Keratinocyte (primary cell): Measurements from ENCODE around the gene FRMPD4. TPM values are rescaled to one million over a fixed set of nuclear protein-coding genes. Genes with fewer than 3 reads are reported as not detected.

ENCODE experiments used
- DNase-seq: peaks from one replicate; pipeline ENCODE4 v3.0.0-alpha.2; 2011; ENCODE audit warnings: low read depth, missing footprints, low spot score
- FAIRE-seq: peaks from 2 replicates; lab custom pipeline; 2011; peaks lifted over from hg19 to GRCh38; lab: Jason Lieb, UNC
- H2AFZ ChIP-seq: 2 replicates; pipeline ENCODE4 v1.6.0; 2012; ENCODE audit warnings: low read length, control low read depth, inconsistent platforms; ENCODE audit not compliant: control insufficient read depth
- H3K27ac ChIP-seq: 2 replicates; pipeline ENCODE4 v1.5.1; 2011; ENCODE audit warnings: low read length; ENCODE audit not compliant: control insufficient read depth, insufficient read depth
- H3K27me3 ChIP-seq: 3 replicates; pipeline ENCODE4 v1.6.0; 2011; ENCODE audit warnings: low read length; ENCODE audit not compliant: control insufficient read depth, insufficient read depth; ENCODE audit errors: extremely low read depth
- H3K36me3 ChIP-seq, 2 experiments: 2 replicates in 1 of 2; 3 replicates in 1 of 2; pipeline ENCODE4 v1.5.1; 2011; ENCODE audit warnings: low read length in 2 of 2, mild to moderate bottlenecking in 1 of 2; ENCODE audit not compliant: control insufficient read depth in 2 of 2, insufficient read depth in 2 of 2; ENCODE audit errors: extremely low read depth in 1 of 2
- H3K4me1 ChIP-seq: 3 replicates; pipeline ENCODE4 v1.5.1; 2011; ENCODE audit warnings: low read length; ENCODE audit not compliant: control insufficient read depth, insufficient read depth; ENCODE audit errors: extremely low read depth
- H3K4me2 ChIP-seq: 3 replicates; pipeline ENCODE4 v1.6.0; 2011; ENCODE audit warnings: low read depth, low read length; ENCODE audit not compliant: control insufficient read depth, insufficient read depth; ENCODE audit errors: extremely low read depth
- H3K4me3 ChIP-seq, 3 experiments: fragments of 200-600 bp in 1 of 3; sonication (generic) in 1 of 3; 2 replicates in 2 of 3; 3 replicates in 1 of 3; pipeline ENCODE4 v1.5.1; 2011 to 2016; ENCODE audit warnings: low read length in 3 of 3, mild to moderate bottlenecking in 3 of 3, control low read depth in 2 of 3, inconsistent platforms in 1 of 3, low read depth in 1 of 3, mixed read lengths in 1 of 3, mixed run types in 1 of 3, moderate library complexity in 1 of 3; ENCODE audit not compliant: control insufficient read depth in 2 of 3, insufficient read depth in 2 of 3; ENCODE audit errors: extremely low read depth in 1 of 3
- H3K79me2 ChIP-seq: 2 replicates; pipeline ENCODE4 v1.6.0; 2012; ENCODE audit warnings: low read length; ENCODE audit not compliant: control insufficient read depth, insufficient read depth
- H3K9ac ChIP-seq: 3 replicates; pipeline ENCODE4 v1.6.0; 2011; ENCODE audit warnings: low read length; ENCODE audit not compliant: control insufficient read depth, insufficient read depth; ENCODE audit errors: extremely low read depth
- H3K9me1 ChIP-seq: 3 replicates; pipeline ENCODE4 v1.6.0; 2011; ENCODE audit warnings: low read length; ENCODE audit not compliant: control insufficient read depth, insufficient read depth; ENCODE audit errors: extremely low read depth
- H3K9me3 ChIP-seq: 2 replicates; pipeline ENCODE4 v1.5.1; 2012; ENCODE audit warnings: low read depth, low read length; ENCODE audit not compliant: control insufficient read depth
- H4K20me1 ChIP-seq: 3 replicates; pipeline ENCODE4 v1.6.0; 2011; ENCODE audit warnings: low read length; ENCODE audit not compliant: control insufficient read depth, insufficient read depth; ENCODE audit errors: extremely low read depth
- EZH2 ChIP-seq: IDR thresholded peaks from one replicate; pipeline ENCODE4 v1.6.1; 2012; ENCODE audit warnings: inconsistent platforms, mild to moderate bottlenecking, low read length, moderate library complexity
- dilution Hi-C: fragments of 300-500 bp; cut with MboI; formaldehyde crosslinking; loops from one replicate; pipeline ENCODE4 v1.7.0; 2020; ENCODE audit warnings: low sequenced_read_pairs; ENCODE audit not compliant: extremely low pct_ligation_motif_present
- polyA plus RNA-seq, 5 experiments: library from polyadenylated mRNA; depleted of rRNA in 3 of 5; stranded (reverse) in 3 of 5; stranded (forward) in 1 of 5; unstranded in 1 of 5; fragments of >200 nt; gene quantifications; 1 replicate in 1 of 5; 2 replicates in 3 of 5; 3 replicates in 1 of 5; pipeline versions ENCODE4 v1.2.1 to v1.2.3, GENCODE V29; 2011 to 2012; ENCODE audit warnings: missing spikeins in 2 of 5, low read depth in 1 of 5, low replicate concordance in 1 of 5
- TF ChIP-seq, protein P1 (sequence below), 3 experiments: IDR thresholded peaks in 1 of 3; conservative IDR thresholded peaks in 1 of 3; optimal IDR thresholded peaks in 1 of 3; 2 replicates in 2 of 3; 3 replicates in 1 of 3; pipeline versions ENCODE3 to v1.5.1; 2011; ENCODE audit warnings: low read length in 3 of 3, mild to moderate bottlenecking in 3 of 3, moderate library complexity in 2 of 3, control low read depth in 1 of 3, inconsistent platforms in 1 of 3; ENCODE audit not compliant: insufficient read depth in 2 of 3; ENCODE audit errors: extremely low read depth in 1 of 3

FRMPD4 gene
- polyA plus RNA-seq, 1 donor (not counting 4 experiments of a cell fraction or from before 2014, with no cell fraction given), result 0.05 TPM

DNA sequence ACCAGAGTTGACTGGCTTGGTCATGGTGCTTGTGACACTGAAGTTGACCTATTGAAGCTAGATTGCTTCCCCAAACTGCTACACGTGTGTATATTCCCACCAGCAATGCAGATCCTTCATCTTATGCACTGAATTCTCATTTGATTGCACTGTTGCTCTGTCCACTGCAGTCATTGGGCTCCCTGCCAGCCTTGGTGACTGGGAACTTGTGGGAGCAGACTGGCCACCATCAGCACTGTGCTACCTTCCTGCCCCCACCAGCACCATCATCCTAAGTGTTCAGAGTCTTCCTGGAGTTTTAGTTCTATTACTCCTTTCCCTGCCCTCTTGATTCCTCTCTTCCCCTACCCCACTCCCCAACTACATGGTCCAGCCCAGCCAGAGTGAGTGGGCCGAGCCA, 535.2 kb downstream of the FRMPD4 start:
- FAIRE-seq, result no peak
- Histone ChIP-seq H3K79me2 (no peaks in the 10 kb centered on the region), H2AFZ (no peak overlapping the region), H3K4me2 (no peak overlapping the region), H3K27me3 (no peaks in the 10 kb centered on the region), H3K9me3 (no peaks in the 10 kb centered on the region), H3K9me1 (no peaks in the 10 kb centered on the region), H3K4me3 (no peak overlapping the region), H3K36me3 (no peaks in the 10 kb centered on the region), H4K20me1 (no peaks in the 10 kb centered on the region), H3K9ac (no peak overlapping the region), H3K27ac (no peak overlapping the region), H3K4me1 (peaks cover 5% of the 10 kb centered on the region)
- no peak for DNase-seq
- TF ChIP-seq, protein P1, sequence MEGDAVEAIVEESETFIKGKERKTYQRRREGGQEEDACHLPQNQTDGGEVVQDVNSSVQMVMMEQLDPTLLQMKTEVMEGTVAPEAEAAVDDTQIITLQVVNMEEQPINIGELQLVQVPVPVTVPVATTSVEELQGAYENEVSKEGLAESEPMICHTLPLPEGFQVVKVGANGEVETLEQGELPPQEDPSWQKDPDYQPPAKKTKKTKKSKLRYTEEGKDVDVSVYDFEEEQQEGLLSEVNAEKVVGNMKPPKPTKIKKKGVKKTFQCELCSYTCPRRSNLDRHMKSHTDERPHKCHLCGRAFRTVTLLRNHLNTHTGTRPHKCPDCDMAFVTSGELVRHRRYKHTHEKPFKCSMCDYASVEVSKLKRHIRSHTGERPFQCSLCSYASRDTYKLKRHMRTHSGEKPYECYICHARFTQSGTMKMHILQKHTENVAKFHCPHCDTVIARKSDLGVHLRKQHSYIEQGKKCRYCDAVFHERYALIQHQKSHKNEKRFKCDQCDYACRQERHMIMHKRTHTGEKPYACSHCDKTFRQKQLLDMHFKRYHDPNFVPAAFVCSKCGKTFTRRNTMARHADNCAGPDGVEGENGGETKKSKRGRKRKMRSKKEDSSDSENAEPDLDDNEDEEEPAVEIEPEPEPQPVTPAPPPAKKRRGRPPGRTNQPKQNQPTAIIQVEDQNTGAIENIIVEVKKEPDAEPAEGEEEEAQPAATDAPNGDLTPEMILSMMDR (optimal IDR thresholded peaks at IDR 0.05 in 1 of 3, IDR thresholded peaks at IDR 0.05 in 1 of 3, conservative IDR thresholded peaks at IDR 0.05 in 1 of 3; ENCODE audit: extremely low read depth in 1 of 3, insufficient read depth in 2 of 3, low read length in 3 of 3), result no peak
- no peak for TF ChIP-seq EZH2
- dilution Hi-C loops, result no loop called here

DNA sequence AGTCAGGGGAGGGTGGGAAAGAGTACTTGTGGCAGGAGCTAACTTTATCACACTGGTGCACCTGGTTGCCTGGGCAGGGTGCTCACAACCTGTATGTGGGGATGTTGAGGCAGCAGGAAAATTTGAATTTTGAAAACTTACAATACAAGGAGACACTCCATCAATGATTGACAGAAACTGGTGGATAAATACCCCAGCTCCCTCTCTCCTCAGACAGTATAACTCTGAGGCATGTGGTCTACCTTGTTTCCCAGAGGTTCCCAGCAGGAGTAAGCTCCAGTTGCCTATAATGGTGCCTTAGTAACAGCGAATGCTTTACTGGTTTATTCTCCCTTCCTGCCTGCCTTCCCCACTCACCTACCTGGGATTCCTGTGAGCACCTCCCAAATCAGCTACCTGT, 541.2 kb downstream of the FRMPD4 start:
- DNase-seq, result no peak
- H3K4me1 ChIP-seq, result peaks cover 2% of the 10 kb centered on the region
- H3K36me3 ChIP-seq, result no peaks in the 10 kb centered on the region
- no peaks in the 10 kb centered on the region for H3K27me3 ChIP-seq
- no peak overlapping the region for H3K27ac ChIP-seq
- H2AFZ ChIP-seq, result no peak overlapping the region
- TF ChIP-seq EZH2, result no peak
- TF ChIP-seq, protein P1 (optimal IDR thresholded peaks at IDR 0.05 in 1 of 3, IDR thresholded peaks at IDR 0.05 in 1 of 3, conservative IDR thresholded peaks at IDR 0.05 in 1 of 3; ENCODE audit: extremely low read depth in 1 of 3, insufficient read depth in 2 of 3, low read length in 3 of 3), result no peak
- FAIRE-seq, result no peak
- H3K4me2 ChIP-seq, result no peak overlapping the region
- no peaks in the 10 kb centered on the region for H3K9me1 ChIP-seq
- no peak overlapping the region for H3K9ac ChIP-seq
- H3K79me2 ChIP-seq, result no peaks in the 10 kb centered on the region
- no peaks in the 10 kb centered on the region for H3K9me3 ChIP-seq
- dilution Hi-C loops, result no loop called here
- no peaks in the 10 kb centered on the region for H4K20me1 ChIP-seq
- no peak overlapping the region for H3K4me3 ChIP-seq
